NCI-H82 treated with DMSO at 0.1 percent for 48 hours (cell line): ENCODE measurements around the gene ARHGAP42.

Source experiments
- DNase-seq: peaks from one replicate; lab custom pipeline; 2025; ENCODE audit not compliant: unreplicated experiment; lab: John Stamatoyannopoulos, UW

ARHGAP42 gene

DNA sequence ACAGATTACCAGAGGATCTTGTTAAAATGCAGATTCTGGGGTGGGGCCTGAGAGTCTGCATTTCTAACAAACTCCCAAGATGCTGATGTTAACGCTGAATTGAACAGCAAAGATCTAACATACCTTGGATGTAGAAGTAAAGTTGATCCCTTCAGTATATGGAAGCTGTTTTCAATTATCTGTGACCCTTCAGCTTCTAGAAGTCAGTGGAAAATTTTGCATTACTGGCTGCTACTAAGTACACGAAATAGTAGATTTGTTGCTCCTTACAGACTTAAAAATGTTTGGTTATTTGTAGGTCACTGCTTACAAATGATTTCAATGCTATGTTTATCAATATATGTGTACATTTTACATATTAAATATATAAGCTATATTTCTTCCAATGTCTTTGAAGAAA lies 107.4 kb downstream of the ARHGAP42 start:
- no peak for DNase-seq

DNA sequence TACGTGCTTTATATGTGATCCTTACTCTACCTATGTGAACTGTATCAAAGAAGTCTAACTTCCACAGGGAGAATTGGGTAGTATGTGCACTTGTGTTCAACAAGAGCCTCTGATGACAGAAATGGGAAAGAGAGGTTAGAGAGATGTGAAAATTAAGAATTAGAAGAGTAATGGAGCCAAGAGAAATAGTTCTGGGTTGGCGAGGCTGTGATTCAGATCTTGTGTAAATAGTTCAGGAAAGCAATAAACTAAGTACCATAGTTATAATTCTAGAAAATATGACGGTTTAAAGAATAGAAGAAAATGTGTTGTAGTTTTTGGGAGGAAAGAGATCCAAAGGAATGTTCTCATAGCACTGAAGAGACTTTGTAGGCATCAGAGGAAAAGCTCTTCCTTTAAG lies 112.4 kb downstream of the ARHGAP42 start:
- DNase-seq = no peak

DNA sequence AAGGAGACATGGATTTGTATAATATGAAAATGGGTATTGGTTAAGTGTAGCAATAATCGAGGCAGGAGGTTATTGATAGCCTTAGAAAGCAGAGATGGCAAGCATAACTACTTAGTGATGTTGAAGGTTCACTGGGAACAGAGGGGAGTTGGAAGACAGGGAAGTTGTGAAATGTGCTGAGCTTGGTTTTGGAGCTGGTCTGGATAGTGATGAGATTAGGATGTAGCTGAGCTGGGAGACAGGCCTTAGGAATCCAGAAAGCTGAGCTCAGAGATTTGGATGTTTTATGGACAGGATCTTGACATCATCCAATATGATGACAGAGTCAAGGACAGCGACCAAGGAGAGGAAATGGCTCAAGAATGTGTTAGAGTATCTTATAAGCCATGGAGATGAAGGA lies 113.1 kb downstream of the ARHGAP42 start:
- no peak for DNase-seq

DNA sequence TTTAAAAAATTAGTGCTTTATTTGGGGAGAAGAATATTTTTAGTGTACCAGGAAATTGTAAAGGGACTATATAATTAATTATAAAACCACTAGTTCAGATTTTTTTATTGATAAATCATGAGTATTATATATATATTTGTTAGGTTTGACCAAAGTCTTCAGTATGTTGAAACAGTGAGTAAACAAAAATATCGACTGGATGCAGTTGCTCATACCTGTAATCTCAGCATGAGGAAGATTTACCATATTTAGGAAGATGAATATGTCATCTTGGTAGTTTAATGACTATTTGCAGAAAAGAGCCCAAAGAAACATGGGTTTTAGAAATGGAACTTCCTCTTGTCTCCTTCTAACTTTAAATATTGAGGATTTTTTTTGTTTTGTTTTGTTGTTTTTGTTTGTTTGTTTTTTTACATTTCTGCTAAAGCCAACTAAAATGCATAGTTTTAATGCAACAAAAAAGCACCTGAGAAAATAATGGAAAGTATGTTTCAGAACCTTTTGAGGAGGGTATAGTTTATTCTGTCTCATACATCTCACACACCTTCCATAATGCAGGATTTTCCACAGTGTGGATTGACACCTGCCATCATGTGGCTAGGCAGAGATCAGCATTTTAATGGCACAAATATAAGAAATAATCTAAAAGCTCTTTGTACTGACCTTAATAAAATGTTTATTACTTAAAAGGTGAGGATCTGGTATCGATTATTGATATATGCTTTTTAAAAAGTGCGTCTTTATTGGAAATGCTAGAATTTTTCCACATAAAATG lies 114.3 kb downstream of the ARHGAP42 start:
- DNase-seq = no peak

DNA sequence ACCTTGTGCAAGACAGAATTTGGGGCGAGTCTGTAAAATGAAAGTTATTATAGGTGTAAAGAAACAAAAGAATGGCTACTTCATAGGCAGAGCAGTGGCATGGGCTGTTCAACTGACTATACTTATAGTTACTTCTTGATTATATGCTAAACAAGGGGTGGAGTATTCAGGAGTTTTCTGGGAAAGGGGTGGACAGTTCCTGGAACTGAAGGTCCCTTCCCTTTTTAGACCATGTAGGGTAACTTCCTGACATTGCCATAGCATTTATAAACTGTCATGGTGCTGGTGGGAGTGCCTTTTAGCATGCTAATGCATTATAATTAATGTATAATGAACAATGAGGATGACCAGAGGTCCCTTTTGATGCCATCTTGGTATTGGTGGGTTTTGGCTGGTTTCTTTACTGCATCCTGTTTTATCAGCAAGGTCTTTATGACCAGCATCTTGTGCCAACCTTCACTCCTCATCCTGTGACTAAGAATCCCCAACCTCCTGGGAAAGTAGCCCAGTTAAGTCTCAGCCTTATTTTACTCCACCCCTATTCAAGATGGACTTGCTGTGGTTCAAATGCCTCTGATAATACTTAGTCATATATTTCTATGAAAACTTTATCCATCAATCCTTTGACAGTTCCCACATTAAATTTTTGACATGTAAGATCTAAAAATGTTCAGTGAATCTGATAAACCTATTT lies 118.6 kb downstream of the ARHGAP42 start:
- DNase-seq = no peak

DNA sequence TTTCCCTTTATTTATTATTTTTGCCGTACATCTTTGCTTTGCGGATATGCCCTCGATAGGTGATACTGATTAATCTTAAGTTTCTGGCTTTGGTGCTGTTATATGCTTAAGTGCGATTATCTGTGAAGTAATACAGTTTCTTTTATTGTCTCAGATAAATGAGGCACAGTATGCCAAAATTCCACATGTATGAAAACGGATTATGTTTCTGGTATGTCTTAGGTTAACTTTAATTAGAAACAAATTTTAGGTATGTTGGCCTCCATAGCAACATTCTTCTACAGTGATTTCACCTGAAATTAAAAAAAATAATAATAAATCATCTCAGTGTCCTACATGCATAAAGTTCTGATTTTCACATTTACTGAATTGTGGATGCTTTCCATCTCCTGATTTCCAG lies 119.2 kb downstream of the ARHGAP42 start:
- DNase-seq = no peak

DNA sequence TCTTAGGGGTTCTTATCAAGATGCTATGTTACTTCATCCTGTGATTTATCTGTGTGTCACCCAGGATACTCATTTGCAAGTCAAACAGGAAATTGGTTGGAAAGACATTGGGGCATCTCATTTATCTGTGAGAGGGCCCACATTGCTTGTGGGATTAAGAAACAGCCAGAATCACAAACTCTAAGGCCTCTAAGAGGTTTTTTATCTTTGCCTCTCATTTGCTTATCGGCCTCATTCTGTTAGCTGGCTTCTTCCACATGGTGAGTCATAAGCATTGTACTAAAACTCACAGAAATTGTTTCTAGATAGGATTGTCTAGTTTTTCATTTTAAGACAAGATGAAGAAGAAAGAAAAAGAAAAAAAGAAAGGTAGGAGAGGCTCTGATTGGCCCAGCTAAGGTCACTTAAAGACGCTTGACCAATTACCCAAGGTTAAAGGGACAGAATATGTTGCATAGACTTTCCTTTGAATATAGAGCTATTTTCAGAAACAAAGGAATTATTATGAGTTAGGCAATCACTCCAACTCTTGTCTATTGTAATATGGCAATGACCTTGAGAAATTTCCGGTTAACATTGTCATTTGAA lies 121.9 kb downstream of the ARHGAP42 start:
- no peak for DNase-seq

DNA sequence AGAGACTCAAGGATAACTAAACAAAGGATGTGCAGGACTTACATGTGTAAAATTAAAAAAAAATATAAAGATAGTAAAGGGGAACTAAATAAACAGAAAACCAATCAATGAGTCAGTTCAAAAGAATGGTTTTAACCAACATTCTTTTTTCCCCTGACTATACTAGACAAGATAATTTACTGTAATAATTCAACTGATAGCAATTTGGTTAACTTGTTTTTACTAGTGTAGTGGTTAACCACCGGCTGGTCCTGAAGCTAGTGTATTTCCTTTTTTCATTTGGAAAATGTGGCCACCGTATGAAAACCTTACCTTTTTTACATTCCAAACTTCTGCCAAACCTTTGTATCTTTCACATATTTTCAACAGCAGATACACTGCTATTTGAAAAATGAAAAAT lies 123.1 kb downstream of the ARHGAP42 start:
- DNase-seq = no peak

DNA sequence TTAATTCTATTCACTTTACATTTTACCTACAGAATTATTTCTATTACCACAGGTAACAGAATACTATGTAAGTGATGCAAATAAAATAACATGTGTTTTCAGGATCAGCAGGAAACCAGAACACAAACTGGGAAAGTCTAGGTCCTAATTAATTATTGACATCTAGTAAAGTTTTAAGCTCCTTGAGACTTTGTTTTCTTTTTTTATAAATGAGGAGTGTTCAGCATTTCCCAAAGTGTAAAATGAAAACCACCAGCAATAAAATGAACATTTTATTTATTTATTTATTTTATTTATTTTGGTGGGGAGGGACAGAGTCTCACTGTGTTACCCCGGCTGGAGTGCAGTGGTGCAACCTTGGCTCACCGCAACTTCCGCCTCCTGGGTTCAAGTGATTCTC lies 123.6 kb downstream of the ARHGAP42 start:
- no peak for DNase-seq

DNA sequence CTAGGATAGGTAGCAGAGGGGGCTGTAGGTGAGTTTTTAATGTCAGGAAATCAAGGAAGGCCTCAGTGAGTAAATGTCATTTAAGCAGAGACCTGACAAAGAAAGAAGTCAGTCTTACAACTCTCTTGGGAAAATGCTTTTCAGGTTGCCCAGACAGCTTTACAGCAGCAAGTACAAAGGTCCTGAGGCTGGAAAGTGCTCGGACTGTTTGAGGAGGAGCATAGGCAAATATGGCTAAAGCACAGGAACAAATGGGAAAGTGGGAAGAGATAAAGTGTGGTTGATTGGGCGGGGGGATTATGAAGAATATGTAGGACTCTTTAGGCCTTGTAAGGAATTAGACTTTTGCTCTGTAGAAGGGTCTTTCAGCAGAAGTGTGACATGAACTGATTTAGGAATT lies 125.4 kb downstream of the ARHGAP42 start:
- no peak for DNase-seq

DNA sequence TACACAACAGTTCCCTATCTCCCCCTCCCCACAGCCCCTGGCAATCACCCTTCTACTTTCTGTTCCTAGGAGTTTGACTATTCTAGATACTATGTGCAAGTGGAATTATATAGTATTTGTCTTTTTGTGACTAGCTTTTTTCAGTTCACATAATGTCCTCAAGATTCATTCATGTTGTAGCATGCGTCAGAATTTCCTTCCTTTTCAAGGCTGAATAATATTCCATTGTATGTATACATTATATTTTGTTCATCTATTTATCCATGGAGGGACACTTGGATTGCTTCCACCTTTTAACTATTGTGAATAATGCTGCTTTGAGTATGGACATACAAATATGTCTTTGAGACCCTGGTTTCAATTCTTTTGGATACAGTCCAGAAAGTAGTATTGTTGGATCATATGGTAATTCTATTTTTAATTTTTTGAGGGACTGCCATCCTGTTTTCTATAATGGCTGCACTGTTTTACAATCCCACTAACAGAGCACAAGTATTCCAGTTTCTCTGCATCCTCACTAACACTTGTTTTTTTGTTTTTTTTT lies 128.8 kb downstream of the ARHGAP42 start:
- DNase-seq = no peak

DNA sequence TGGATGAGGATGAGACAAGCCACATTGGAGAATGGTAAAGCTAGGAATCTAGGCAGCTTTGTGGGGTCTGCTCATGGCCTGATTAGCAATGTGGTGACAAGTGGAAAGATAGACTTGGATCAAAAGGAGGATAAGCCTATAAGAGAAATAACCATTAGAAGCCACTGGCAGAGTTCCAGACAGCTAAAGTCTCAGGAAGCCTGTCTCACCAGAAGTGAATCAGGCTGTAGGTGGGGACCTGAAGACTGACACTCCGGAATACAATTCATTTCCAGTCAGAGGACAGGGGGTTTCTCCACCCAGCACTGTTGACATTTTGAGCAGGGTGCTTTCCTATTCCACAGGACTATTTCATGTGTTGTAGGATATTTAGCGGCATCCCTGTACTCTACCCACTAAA lies 129.7 kb downstream of the ARHGAP42 start:
- peak; percentile 90 for DNase-seq

DNA sequence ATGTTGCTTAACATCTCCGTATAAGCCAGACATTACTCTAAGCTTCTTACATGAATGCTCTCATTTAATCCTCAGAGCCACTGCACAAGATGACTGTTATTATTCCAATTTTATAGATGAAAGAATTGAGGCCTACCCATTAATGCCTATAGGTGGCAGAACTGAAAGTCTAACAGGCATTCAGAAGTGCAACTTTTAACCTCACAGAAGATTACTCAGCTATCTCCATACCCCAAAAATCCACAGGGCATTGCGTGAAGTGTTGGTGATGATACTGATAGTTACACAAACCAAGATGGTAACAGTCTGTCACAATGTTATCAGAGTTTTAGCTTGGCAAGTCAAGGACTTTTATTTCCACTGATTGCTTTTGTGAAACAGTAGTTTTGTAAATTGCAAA lies 130.5 kb downstream of the ARHGAP42 start:
- peak; percentile 8 for DNase-seq

DNA sequence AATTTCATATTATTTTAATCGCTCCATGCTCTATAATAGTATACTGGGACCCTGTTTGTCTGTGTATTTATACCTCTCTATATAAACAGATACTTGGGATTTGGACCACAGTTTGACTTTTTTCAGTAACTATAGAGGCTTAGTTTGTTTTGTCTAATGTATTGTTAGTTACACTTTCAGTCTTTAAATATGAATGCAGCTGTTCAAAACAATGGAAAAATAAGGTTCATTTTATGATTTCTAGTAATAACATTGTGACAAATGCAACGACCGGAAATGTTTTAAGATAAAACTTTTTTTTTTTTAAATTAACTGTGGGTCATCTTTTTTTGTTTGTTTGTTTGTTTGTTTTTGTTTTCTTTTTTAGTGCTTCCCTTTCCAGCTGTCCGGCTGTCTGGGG lies 133.5 kb downstream of the ARHGAP42 start:
- no peak for DNase-seq

DNA sequence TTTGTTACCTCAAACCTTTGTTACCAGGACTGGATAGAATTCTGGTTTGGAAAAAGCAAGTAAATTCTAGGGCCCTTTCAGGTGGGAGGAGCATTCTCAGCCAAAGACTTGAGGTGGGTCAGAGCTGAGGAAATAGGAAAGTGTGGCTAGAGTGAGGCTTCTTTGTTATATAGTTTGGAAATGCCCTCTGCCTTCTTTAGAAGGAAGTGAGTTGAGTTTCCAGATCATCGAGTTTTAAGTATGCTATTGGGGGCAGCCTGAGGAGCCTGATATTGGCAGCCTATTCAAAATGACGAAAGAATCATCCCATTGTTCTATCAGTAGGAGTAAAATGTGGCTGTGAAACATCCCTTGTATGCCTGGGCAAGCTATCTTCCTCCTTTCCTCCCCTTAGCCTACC lies 134.1 kb downstream of the ARHGAP42 start:
- DNase-seq = no peak

DNA sequence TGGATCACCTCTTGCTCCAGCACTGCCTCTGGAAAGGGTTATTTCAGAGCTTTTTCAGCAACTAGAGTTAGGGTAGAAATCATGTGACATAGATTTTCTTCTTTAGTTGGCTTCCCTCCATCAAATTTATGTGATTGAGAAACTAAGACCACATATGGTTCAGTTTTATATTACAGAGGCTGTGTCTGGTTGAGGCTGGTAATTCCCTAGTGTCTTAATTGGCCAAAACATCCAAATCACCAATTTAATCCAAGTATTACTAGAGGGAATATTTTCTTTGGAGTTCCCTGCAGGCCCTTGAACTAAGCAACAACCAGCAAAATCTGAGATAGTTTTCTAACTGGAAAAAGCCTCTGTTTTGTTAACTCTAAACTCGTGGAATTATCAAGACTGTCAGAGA lies 136.3 kb downstream of the ARHGAP42 start:
- no peak for DNase-seq

DNA sequence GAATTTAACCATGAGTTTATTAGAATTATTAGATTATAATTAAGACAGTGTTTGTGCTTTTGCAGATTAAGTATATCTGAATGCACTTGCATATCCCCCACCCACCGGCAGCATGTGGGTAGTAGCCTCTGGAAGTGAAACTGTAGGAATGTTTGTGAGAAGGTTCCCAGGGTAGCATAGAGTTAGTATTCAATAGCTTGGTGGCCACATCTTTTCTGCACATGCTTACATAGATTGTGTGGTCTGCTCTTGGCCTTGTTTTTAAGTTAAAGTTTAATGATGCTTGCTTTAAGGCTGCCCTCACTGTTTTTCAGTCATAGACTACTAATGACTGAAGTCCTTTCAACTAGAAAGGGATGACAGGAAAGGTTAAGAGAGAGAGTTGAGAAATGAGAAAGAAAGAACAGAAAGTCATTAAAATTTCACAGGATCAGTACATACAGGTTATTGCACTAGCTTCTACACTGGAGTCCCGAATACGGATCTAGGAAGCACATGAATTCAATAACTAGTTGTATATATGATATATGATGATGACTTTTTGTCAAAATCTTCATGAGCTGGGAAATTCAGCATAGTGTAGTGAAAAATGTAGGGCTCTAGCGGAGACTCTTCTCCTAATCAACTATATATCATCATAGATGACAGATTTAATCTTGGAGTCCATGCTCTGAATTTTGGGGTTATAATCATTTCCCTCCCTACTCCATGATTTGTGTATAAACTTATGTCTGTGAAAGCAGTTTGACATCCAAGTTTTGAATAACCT lies 137.1 kb downstream of the ARHGAP42 start:
- no peak for DNase-seq

DNA sequence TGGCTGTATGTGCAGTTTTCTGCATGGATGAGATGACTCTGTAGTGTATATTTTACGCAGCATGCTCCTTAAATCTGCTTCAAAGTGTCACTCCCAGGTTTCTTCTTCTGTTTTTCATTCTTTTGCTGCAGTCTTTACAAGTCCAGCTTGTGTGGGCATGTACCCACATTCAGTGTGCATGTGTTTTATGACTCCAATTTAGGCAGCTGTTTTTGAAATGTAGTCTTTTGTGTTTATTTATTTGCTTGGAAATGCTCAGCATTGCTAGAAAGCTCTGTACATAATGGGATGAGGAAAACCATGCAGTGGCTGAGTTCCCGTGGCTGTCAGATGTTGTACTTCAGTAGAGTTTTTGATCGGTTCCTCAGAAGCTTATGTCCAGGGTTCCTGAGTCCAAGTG lies 138.5 kb downstream of the ARHGAP42 start:
- no peak for DNase-seq

DNA sequence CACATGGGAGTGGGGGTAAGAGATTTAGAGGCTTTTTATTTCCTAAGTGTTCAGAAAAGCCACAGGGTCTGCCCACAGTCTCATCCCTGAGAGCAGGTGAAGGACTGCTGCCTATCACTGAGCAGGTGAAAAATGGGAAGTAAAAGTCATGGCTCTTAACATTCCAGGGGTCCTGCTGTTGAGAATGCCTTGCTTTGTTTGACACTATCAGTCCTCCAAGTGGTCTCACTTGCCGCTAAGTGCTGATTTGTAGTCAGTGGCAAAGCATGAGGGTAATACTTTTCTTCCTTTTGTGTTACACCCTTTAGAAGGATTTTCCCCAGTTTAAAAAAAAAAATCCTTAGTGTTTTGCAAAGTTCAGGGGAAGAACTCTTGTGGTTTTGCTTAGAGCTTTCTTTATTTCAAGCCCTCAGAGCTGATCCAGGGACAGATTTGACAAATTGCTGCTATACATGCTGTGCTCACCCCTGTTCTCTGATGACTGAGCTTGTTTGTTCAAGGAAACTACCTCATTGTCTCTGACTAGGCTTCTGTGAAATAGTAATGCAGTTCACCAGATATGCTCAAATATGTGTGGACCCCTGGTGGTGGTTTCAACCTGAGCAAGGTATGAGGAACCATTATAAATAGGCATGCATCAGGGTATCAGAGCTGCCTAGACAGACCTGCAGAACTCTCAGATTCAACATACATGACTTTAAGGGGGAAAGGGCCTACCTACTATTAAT lies 141.0 kb downstream of the ARHGAP42 start:
- DNase-seq = no peak

DNA sequence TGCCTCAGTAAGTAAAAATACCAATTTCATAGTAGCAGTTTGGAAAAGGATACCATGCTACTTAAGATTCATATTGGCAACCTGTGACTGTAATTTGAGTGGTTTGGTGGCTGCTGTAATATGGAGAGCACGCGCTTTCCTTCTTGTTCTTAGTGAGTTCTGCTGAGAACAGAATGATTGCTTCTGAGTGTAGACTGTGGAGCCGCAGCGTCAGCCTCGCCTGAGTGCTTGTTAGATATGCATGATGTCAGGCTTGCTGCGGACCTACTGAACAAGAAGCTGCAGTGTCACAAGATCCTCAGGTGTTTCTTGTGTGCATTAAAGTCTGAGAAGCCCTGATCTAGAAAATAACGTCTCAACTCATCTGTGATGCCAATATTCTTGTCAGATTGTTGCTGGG lies 143.2 kb downstream of the ARHGAP42 start:
- no peak for DNase-seq
